ENCODE data around the gene SKIC3.
A peak's percentile ranks its signal among the peaks of the same experiment; 100 is the strongest.

The SKIC3 gene

DNA sequence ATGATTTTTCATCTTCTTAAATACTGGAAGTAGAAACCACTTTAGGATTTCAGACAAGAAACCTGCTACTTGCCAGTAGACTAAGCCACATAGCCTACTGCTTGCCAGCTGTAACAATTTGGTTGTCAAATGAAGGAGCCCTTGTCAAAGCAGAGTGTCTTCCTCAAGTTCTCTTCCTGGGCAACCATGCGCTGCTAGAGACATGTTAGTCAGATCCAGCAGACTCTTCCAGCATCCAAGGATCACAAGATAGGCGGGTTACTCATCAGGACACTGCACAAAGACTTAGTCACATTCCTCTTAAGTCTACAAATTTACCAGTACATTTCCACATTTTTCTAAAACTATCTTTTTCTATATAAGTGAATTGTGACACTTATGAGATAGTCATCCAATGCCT is 24.4 kb downstream of the SKIC3 start:
- DNase-seq: no peak

DNA sequence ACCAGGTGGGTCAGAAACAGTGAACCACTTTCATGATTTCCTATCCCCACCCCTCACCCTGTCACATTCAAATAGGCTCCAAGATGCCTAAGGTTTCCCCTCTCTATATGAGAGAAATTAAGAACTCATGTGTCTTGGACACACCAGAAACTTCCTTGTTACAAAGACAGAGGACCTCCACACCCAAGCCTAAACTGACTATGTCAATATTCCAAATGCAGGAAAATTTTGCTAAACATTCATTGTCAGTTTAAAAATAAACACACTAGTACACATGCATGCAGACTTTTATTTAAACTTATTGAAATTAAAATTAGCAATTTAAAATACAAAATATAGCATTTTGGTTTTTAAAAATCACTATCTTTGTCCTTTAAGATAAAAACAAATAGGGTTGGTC is 26.2 kb downstream of the SKIC3 start:
- DNase-seq: no peak

DNA sequence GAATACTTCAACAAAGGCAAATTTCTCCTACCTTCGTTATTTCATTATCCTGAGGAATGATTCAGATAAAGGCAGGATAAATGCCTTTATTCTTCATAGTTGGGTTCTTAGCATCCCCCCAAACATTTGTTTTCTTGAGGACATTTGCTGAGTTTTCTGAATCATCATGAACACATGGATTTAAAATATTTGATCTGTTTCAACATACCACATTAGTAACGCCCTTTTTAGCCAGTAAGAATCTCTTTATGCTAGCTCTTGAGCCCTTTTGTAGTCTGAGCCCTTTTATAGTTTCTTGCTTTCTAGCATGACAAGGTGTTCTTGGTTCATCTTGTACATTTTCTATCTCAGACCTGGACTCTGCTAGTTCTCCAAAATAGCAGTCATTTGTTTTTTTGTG is 27.9 kb downstream of the SKIC3 start:
- DNase-seq: no peak

DNA sequence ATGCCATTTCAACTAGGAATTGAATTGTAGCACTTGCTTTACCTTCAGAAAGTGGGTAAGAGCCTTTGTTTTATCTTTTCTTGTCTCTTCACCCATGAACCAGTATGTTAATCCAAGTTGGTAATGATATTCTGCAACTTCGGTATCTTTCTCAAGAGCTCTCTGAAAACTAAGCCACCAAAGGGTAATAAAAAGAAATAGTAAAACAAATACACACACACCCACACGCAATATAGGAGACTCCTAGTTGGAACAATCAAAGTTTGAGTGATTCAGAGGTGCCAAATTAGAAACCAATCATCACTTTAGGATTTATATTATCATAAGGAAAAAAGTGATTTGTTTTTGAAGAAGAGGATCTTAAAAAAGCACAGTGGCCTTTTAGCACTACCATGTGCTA is 30.4 kb downstream of the SKIC3 start:
- DNase-seq: no peak

DNA sequence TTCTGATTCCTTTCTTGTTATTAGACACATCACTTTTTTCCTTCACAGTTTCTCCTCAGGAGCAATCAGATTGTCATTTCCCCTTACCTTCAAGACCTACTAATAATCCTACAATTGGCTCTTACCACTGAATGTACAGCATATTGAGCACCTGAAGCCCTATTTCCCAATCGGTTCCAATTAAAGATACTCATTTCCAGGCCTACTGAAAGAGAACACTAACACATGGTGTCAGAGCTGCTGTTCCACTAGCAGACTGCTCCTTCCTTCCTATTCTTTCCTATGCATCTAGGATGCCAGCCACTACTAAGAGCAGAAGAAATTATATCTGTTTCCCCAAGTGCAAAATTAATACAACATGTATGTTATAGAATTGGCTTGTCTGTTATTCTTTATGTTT is 34.6 kb downstream of the SKIC3 start:
- no peak for DNase-seq

DNA sequence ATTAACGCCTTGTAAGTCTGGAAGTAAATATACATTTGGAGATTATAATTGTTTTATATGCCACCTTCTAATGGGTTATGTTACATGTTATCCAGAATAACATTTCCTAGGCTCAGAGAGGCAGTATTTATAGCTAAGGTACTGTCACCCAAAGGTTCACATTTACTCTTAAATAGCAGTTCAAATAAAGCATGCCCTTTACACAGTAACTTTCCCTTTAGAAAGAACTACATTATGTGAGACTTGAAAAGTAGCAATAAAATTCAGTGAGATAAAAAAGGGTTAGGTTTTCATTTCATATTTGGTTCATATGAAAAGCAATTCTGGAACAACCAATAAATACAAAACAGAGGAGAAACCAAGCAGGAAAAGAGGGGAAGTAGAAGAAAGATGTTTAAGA is 35.1 kb downstream of the SKIC3 start:
- DNase-seq: no peak

DNA sequence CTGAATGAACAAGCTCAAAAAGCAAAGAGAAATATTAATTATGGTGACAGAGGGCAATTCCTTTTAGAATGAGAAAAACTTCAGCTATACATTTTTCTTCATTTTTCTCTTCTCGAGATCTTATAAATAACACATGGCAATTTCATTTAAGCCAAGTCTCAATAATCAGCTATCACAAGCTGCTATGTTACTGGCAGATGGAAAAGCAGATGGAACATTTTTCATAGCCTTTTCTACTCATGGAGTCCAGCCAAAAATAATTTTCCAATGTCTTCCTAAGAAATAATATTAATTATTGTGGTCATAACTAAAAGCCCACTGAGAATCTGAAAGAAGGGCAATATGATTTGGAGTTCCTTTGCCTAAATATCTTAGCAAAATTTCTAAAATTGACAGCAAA is 35.6 kb downstream of the SKIC3 start:
- peak in 1 of 2 experiments; percentile 50 for DNase-seq

DNA sequence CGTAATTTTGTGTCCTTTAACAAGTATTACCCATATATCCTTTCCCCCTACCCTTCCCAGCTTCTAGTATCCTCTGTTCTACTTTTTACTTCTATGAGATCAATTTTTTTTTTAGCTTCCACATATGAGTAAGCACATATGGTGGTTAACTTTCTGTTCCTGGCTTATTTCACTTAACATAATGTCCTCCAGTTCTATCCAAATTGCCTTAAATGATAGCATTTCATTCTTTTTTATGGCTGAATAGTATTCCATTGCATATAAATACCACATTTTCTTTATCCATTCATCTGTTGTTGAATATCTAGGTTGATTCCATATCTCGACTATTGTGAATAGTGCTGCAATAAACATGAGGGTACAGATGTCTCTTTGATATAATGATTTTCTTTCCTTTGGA is 36.4 kb downstream of the SKIC3 start:
- DNase-seq: no peak

DNA sequence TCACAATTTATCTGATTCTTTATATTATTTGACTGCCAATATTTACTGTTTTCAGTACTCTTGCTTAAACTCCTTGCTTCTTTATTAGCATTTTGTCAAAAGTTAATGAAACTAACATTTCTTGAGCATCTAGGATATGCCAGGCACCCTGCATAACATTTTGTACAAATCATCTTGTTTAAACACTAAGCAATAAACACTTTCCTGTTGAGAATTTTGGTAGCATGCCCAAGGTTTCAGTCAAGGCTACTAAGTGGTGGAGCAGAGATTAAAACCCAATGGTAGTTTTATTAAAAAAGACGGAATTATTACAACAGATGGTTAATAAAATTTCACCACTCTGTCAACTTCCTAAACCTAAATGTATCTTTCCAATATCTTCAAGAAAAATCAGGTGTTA is 43.2 kb downstream of the SKIC3 start:
- DNase-seq: no peak

DNA sequence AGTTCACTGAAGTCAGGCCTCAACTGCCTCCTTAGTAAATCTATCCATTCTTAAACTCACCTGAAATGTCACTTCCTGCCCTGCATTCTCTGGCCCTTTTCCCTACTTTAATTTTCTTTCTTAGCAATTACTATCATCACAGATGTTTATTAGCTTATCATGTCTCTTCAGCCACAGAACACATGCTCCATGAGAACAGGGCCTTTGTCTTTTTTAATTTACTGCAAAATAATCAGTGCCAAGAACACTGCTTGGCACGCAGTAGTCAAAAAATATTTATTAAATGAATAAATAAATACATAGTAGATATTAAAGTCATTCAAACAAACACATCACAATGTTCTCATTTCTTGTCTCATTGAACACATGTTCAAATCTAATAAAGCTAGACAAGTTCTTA is 46.2 kb downstream of the SKIC3 start:
- no peak for DNase-seq

All from cerebellar nuclear complex (tissue), 1 donor.